HG03095 (cell line): Measurements from ENCODE around the gene SLC17A3.

Experiments
- ATAC-seq: cut with Tn5 transposase; IDR thresholded peaks from one replicate; pipeline ENCODE4 v1.9.1; 2021; ENCODE audit warnings: moderate library complexity; ENCODE audit not compliant: unreplicated experiment

The SLC17A3 gene

DNA sequence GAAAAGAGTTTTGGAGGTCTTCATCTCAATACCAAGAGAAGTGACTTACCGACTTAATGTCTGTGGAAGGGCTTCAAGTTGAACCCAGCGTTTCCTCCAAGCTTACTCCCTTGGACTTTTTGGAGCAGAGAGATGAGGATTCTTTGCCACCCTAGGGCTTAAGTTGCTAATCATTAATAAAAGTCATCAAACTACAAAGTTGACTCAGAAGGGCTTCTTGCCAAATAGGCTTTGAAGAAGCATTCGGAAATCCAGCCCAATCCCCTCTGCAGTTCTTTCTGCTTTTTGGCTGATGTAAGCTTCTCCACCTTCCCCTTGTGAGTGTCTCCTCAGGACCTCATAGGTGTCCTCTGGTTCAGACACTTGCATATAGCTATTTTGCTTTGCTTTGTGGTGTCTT is at the start of gene SLC17A3:
Gene SLC17A3 (minus strand): TSS at position 126 of the 400 bp plus-strand sequence. CDS start 5,856 bp downstream, outside the sequence.
- no peak for ATAC-seq

GRCh38 chr6:25922301-25922700 is 48.3 kb upstream of the SLC17A3 start:
- ATAC-seq: no peak

GRCh38 chr6:25921525-25922203 is 47.6 kb upstream of the SLC17A3 start:
- no peak for ATAC-seq

DNA sequence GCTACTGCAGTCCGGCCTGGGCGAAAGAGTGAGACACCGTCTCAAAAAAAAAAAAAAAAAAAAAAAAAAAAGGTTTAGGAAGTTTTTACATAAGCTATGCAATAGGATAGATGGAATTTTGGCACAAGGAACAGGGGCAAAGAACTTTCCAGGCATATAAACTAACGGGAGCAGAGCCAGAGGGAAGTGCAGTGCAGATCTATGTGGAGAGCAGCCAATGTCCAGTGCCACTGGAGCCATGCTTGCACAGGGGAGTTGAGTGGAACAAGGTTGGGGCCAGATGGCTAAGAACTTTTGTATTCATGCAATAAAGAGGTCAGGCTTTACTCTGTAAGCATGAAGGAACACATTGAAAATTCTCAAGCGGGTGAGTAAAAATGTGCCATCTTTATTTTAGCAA is 45.6 kb upstream of the SLC17A3 start:
- ATAC-seq: no peak

DNA sequence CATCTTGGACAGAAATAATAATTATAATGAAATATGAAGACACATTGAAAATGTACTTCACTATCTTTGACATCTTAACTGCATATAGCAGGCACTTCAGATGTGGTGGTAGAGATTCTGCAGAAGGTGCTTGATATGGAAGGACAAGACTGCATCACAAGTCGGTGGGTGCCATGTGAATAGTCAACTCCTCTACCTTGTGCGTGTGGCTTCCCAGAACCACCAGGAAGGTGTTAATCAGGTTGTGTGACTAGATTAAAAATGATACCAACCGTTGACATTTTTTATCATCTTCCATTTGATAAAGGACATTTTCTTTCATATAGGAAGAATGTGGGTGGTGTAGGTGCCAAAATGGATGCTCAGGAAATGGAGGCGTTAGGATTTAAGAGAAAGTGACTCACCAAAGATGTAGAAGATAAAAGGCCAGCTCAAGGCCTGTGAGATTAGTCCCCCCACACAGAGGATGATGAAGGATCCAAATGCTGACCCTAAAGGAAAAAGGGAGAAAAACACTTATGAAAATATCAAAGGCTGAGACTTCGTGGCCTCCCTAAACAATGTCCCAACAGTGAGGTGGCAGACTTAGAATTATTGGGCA is 44.1 kb upstream of the SLC17A3 start:
- ATAC-seq: no peak

DNA sequence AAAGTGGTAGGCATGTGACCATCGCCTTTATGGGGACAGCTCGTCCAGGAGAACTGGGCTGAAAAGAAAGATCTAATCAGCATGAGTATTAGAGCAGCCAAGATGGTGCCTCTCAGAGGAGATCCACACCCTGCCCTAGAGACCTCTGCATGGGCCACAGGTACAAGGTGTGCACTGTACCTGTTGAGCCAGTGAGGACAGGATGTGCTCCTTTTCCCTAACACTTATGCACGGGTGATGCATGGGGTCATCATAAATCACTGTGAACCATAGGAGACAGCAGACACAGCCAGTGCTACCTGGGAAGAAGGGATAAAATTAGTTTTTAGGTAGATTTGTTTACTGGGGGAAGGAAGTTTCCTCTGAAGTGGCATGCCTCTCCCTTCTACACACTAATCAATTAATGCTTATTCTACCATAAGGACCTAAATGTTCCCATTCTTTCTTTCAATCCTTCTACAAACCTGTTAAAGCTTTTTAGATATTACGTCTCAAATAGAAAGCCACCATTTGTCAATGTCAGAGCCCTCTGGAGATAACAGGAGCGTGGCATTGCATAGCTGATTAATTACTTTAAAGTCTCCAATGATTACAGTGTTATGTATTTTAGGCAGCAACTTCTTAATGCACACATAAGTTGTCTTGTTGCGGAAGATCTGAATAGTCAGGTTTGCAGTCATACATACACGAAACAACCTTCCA is 42.9 kb upstream of the SLC17A3 start:
- no peak for ATAC-seq

- ATAC-seq: no peak
Observed at GRCh38 chr6:25916330-25916729, 42.3 kb upstream of the SLC17A3 start.

DNA sequence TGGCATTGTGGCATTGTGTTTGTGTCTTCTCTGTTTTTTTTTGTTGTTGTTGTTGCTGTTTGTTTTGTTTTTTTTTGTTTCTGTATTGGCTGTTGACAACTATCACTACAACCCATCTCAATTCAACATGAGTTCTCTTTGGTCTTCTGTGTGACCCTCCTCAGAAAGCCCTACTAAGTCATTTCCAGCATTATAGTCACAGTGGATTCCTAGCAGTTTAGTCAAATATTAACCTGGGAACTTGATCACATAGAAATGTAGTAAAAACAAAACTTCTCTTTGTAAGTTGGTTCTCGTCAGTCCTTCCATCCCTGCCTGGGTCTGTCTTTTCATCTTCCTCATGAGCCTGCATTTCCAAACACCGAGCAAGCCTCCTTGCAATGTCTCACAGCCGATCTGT is 39.7 kb upstream of the SLC17A3 start:
- ATAC-seq: no peak

DNA sequence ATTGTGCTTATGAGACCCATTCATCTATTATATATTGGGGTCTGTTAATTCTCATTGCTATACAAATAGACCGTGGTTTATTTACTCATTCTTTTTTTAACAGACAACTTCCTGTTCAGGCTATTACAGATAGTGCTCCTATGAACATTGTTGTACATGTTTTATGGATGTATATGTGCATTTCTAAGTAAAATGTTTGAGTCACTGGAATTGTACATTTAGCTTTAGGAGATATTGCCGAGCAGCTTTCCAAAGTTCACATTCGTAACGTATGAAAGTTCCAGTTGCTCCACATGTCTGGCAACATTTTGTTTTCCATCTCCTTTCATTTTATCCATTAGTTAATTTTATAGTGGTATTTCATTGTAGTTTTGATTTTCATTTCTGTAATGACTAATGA is 37.3 kb upstream of the SLC17A3 start:
- no peak for ATAC-seq

- no peak for ATAC-seq
Observed at GRCh38 chr6:25907475-25908014, 33.5 kb upstream of the SLC17A3 start.

DNA sequence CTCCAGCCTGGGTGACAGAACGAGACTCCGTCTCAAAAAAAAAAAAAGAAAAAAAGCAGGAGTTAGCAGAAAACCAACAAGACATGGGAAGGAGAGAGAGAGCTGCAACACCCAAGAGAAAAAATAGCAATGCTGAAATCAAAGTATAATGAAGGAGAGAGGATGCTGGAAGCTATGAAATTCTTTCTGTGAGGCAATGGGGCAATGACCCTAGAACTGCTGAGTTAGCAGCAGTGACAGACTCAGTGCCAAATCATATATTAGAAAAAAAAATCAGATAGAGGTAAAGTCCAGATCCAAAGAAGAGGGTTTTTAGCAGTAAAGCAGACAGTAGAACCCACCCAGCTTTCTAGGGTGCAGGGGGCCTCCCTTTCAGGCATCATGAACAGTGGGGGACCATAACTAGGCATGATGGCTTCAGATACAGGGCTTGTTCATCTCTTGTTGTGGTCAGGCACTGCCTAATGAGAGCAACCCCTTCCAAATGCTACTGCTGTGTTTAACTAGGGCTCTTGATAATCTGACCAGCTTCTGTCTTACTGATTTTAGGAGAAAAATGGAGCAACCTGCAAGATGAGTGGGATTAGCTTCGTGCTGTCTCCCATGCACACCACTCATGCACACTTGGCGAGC is 29.5 kb upstream of the SLC17A3 start:
- no peak for ATAC-seq

DNA sequence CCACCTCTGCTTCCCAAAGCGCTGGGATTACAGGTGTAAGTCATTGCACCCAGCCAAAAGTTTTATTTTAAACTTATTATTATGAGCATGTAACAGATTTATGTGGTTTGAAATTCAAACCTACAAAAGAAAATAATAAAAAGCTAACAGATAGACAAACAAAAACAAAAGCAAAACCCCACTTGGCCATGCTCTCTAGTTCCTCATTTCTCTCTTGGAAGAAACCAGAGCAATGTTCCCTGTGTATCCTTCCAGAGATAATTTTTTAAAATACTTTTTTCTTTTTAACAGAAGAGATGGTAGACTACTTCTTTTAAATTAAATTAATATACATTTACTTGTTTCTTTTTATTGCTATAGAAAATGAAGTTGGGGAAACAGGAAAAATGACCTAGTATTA is 28.0 kb upstream of the SLC17A3 start:
- ATAC-seq: no peak

GRCh38 chr6:25900843-25901242 is 26.8 kb upstream of the SLC17A3 start:
- ATAC-seq: no peak

GRCh38 chr6:25899580-25900408 is 25.8 kb upstream of the SLC17A3 start:
- no peak for ATAC-seq

GRCh38 chr6:25899123-25899522 is 25.1 kb upstream of the SLC17A3 start:
- no peak for ATAC-seq

GRCh38 chr6:25898289-25898977 is 24.4 kb upstream of the SLC17A3 start:
- ATAC-seq: no peak

- ATAC-seq: no peak
Observed at GRCh38 chr6:25896252-25896651, 22.2 kb upstream of the SLC17A3 start.

GRCh38 chr6:25895771-25896170 is 21.7 kb upstream of the SLC17A3 start:
- ATAC-seq: no peak

GRCh38 chr6:25893778-25894177 is 19.7 kb upstream of the SLC17A3 start:
- no peak for ATAC-seq

- ATAC-seq: no peak
Observed at GRCh38 chr6:25892877-25893276, 18.8 kb upstream of the SLC17A3 start.
